ENCODE results near the gene CYP4A22.
"Not testable (repeated sequence)": the region's sequence is repeated elsewhere in the genome, so short reads cannot be mapped to it uniquely, and the experiment has no call there.

CYP4A22 gene

DNA sequence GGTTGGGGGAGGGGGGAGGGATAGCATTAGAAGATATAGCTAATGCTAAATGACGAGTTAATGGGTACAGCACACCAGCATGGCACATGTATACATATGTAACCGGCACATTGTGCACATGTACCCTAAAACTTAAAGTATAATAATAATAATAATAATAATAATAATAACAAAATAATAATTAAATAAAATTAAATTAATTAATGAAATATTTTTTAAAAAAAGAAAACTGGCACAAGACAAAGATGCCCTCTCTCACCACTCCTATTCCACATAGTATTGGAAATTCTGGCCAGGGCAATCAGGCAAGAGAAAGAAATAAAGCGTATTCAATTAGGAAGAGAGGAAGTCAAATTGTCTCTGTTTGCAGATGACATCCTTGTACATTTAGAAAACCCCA is 20.7 kb downstream of the CYP4A22 start:
- H2AFZ ChIP-seq (ENCODE audit: low read length, unreplicated experiment); H3K79me2 ChIP-seq (ENCODE audit: control insufficient read depth, insufficient read depth, low read length, unreplicated experiment); H3K4me3 ChIP-seq (ENCODE audit: low read depth, low read length); H3K27me3 ChIP-seq (ENCODE audit: insufficient read depth, low read length); H3K36me3 ChIP-seq (ENCODE audit: insufficient read depth, low read length); H3K4me1 ChIP-seq (ENCODE audit: control insufficient read depth, insufficient read depth, low read length, unreplicated experiment); H3K27ac ChIP-seq (ENCODE audit: low read depth, low read length): not testable (repeated sequence)

DNA sequence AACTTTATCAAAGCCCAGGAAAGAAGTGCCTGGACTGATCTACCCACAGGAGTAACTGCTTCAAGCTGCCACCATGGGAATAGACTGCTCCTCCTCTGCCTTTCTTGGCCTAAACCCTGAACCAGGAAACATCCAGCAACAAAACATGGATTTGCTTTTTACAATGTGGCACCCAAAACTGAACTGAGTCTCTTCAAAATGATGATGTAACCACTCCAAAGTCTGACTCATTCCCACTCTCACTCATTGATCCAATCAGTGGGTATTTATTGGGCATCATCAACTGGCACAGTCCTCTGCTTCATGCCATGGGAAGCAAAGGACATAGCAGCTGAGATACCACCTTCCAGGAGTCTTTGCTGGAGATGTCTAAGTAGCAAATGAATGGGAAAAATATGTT is 23.5 kb downstream of the CYP4A22 start:
- H3K36me3 ChIP-seq (ENCODE audit: insufficient read depth, low read length), result no peaks in the 10 kb centered on the region
- peaks cover 5% of the 10 kb centered on the region; the same call in 1 of the 2 replicates for H3K27me3 ChIP-seq (ENCODE audit: insufficient read depth, low read length)
- no peaks in the 10 kb centered on the region for H3K79me2 ChIP-seq (ENCODE audit: control insufficient read depth, insufficient read depth, low read length, unreplicated experiment)
- no peaks in the 10 kb centered on the region for H3K4me1 ChIP-seq (ENCODE audit: control insufficient read depth, insufficient read depth, low read length, unreplicated experiment)
- H2AFZ ChIP-seq (ENCODE audit: low read length, unreplicated experiment), result no peak overlapping the region
- no peak overlapping the region for H3K4me3 ChIP-seq (ENCODE audit: low read depth, low read length)
- no peak overlapping the region for H3K27ac ChIP-seq (ENCODE audit: low read depth, low read length)

DNA sequence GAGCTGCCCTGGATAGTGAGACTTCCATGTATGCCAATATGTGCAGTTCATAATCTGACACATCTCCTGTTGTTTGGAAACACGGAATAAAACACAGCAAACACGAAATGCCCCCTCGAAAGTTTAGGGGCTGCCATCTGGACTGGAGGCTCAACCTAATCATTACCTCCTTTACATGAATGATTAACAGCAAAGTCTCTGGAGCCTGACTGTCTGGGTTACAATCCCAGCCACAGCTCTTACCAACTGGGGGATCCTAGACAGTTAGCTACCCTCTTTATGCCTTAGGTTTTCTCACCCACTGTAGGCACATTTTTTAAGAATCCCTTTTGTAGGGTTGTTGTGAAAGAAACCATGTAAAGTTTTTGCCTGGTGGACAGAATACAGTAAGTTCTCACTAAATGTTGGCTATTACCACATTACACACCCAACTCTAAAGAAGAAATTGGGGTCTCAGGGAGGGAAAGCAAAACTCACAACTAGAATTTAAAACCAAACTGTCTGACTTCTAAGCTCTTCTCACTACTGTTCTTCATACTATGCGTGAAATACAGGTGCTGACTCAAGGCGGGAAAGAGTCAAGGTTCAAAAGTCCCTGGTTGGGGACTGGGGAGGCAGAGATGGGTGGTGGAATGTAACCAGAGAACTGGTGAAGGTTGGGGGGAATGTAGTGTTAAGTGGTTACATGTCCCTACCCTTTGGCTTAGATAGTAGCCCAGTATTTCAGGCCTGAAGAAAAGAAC is 24.2 kb downstream of the CYP4A22 start:
- peaks cover 5% of the 10 kb centered on the region; the same call in 1 of the 2 replicates for H3K27me3 ChIP-seq (ENCODE audit: insufficient read depth, low read length)
- no peak overlapping the region for H3K27ac ChIP-seq (ENCODE audit: low read depth, low read length)
- H3K4me3 ChIP-seq (ENCODE audit: low read depth, low read length), result no peak overlapping the region
- H2AFZ ChIP-seq (ENCODE audit: low read length, unreplicated experiment), result no peak overlapping the region
- no peaks in the 10 kb centered on the region for H3K36me3 ChIP-seq (ENCODE audit: insufficient read depth, low read length)
- H3K79me2 ChIP-seq (ENCODE audit: control insufficient read depth, insufficient read depth, low read length, unreplicated experiment), result no peaks in the 10 kb centered on the region
- no peaks in the 10 kb centered on the region for H3K4me1 ChIP-seq (ENCODE audit: control insufficient read depth, insufficient read depth, low read length, unreplicated experiment)

DNA sequence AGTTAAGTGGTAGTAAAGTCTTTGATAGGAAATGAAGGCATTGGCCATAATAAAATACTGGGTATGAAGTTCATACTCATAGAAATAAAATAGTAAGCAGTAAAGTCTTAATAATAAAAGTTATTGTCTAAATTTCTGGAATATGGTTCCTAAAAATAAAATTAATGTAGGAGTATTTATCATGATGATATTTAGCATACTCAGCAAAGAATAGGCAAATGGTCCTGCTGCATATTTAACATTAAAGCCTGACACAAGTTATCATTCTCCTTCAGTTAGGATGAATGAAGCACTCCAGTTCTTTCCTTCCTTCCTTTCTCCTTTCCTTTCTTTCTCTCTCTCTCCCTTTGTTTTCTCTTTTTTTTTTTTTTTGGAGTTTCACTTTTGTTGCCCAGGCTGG is 27.3 kb downstream of the CYP4A22 start:
- Histone ChIP-seq H3K4me1 (ENCODE audit: control insufficient read depth, insufficient read depth, low read length, unreplicated experiment) (no peaks in the 10 kb centered on the region), H3K79me2 (ENCODE audit: control insufficient read depth, insufficient read depth, low read length, unreplicated experiment) (no peaks in the 10 kb centered on the region), H2AFZ (ENCODE audit: low read length, unreplicated experiment) (no peak overlapping the region), H3K27ac (ENCODE audit: low read depth, low read length) (no peak overlapping the region), H3K27me3 (ENCODE audit: insufficient read depth, low read length) (peaks cover 5% of the 10 kb centered on the region; the same call in 1 of the 2 replicates), H3K36me3 (ENCODE audit: insufficient read depth, low read length) (no peaks in the 10 kb centered on the region), H3K4me3 (ENCODE audit: low read depth, low read length) (no peak overlapping the region)

DNA sequence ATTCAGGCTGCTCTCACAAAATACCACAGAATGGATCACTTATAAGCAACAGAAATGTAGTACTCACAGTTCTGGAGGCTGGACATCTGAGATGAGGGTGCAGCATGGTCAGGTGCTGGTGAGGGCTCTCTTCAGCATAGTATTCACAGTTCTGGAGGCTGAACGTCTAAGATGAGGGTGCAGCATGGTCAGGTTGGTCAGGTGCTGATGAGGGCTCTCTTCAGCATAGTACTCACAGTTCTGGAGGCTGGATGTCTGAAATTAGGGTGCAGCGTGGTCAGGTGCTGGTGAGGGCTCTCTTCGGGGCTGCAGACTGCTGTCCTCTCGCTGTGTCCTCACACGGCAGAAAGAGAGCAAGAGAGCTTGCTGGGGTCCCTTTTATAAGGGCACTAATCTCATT is 35.5 kb downstream of the CYP4A22 start:
- Histone ChIP-seq H3K27me3 (ENCODE audit: insufficient read depth, low read length) (peaks cover 14% of the 10 kb centered on the region; the same call in 1 of the 2 replicates), H2AFZ (ENCODE audit: low read length, unreplicated experiment) (no peak overlapping the region), H3K4me3 (ENCODE audit: low read depth, low read length) (no peak overlapping the region), H3K79me2 (ENCODE audit: control insufficient read depth, insufficient read depth, low read length, unreplicated experiment) (no peaks in the 10 kb centered on the region), H3K27ac (ENCODE audit: low read depth, low read length) (no peak overlapping the region), H3K4me1 (ENCODE audit: control insufficient read depth, insufficient read depth, low read length, unreplicated experiment) (no peaks in the 10 kb centered on the region), H3K36me3 (ENCODE audit: insufficient read depth, low read length) (no peaks in the 10 kb centered on the region)

DNA sequence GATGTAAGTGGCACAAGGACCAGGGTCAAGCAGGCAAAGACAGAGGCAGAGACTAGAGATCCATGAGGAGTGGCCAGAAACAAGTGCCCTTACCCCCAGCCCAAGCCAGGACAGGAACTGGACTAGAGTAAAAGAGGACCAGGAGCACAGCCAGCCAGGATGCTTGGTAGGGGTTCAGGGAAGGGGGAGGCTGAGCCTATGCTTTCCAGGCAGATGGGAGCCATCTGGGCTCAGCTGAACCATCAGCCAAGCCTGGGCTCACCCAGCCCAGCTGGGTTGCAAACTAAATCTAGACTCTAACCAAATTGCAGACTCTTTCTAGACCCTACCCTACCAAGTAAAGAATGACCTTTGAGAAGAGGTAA is 37.4 kb downstream of the CYP4A22 start:
- Histone ChIP-seq H3K27me3 (ENCODE audit: insufficient read depth, low read length) (peaks cover 14% of the 10 kb centered on the region; the same call in 1 of the 2 replicates), H3K27ac (ENCODE audit: low read depth, low read length) (no peak overlapping the region), H3K4me3 (ENCODE audit: low read depth, low read length) (no peak overlapping the region)

DNA sequence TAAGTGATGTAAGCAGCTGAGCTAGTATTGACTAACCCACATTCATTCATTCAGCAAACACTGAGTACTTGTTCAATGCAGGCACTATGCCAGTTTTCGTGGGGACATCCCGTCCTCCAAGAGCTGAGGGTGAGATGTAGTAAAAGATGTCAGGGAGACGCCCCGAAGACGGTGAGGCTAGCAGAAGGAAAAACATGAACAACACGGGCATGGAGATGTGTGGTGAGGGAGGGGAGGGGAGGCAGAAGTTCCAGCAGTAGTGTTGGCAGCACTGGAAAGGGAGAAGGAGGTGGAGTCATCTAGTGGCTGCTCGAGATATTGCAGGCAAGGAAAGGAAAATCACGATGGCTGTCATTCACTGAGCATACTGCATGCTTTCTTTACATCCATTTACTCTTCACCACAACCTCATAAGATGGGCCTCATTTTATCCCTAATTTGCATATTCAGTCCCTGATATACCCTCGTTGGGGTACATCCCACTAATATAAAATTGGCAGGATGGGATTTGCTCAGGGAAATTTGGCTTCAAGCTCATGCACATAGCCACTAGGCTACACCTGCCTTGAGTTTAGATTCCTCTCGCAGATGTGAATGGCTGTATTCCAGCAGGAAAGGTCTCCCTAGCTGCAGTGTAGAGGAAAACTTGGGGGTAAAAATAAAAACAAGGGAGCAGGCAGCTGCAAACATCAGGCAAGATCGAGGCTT is 38.1 kb downstream of the CYP4A22 start:
- no peak overlapping the region for H2AFZ ChIP-seq (ENCODE audit: low read length, unreplicated experiment)
- no peaks in the 10 kb centered on the region for H3K36me3 ChIP-seq (ENCODE audit: insufficient read depth, low read length)
- H3K4me3 ChIP-seq (ENCODE audit: low read depth, low read length), result no peak overlapping the region
- peaks cover 11% of the 10 kb centered on the region for H3K4me1 ChIP-seq (ENCODE audit: control insufficient read depth, insufficient read depth, low read length, unreplicated experiment)
- peaks cover 14% of the 10 kb centered on the region; the same call in 1 of the 2 replicates for H3K27me3 ChIP-seq (ENCODE audit: insufficient read depth, low read length)
- H3K27ac ChIP-seq (ENCODE audit: low read depth, low read length), result no peak overlapping the region
- H3K79me2 ChIP-seq (ENCODE audit: control insufficient read depth, insufficient read depth, low read length, unreplicated experiment), result no peaks in the 10 kb centered on the region

More for the DNA sequence above, 37.4 kb downstream of the CYP4A22 start:
- no peaks in the 10 kb centered on the region for H3K36me3 ChIP-seq (ENCODE audit: insufficient read depth, low read length)
- no peak overlapping the region for H2AFZ ChIP-seq (ENCODE audit: low read length, unreplicated experiment)
- H3K79me2 ChIP-seq (ENCODE audit: control insufficient read depth, insufficient read depth, low read length, unreplicated experiment), result no peaks in the 10 kb centered on the region
- H3K4me1 ChIP-seq (ENCODE audit: control insufficient read depth, insufficient read depth, low read length, unreplicated experiment), result peaks cover 3% of the 10 kb centered on the region

DNA sequence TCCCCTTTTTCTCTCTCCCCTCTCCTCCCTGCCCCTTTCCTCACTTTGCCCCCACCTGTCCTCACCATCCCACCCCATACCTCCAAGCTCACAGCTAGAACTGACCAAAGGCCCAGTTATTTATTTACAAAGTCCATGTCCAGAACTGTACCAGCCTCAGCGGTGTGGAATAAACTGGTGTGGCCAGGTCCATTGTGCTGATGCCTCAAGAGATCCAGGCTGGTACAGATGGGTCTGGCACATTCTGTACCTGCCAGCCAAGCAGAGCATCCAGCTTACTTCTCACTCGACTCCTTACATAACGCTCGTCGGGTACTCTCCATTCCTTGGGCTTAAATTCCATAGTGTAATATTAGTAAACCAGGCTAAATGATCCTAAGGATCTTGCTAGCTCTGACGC is 40.8 kb downstream of the CYP4A22 start:
- Histone ChIP-seq H3K27ac (ENCODE audit: low read depth, low read length) (no peak overlapping the region), H3K4me3 (ENCODE audit: low read depth, low read length) (no peak overlapping the region), H3K79me2 (ENCODE audit: control insufficient read depth, insufficient read depth, low read length, unreplicated experiment) (no peaks in the 10 kb centered on the region), H2AFZ (ENCODE audit: low read length, unreplicated experiment) (no peak overlapping the region), H3K4me1 (ENCODE audit: control insufficient read depth, insufficient read depth, low read length, unreplicated experiment) (peaks cover 19% of the 10 kb centered on the region), H3K36me3 (ENCODE audit: insufficient read depth, low read length) (no peaks in the 10 kb centered on the region), H3K27me3 (ENCODE audit: insufficient read depth, low read length) (peaks cover 4% of the 10 kb centered on the region; the same call in 1 of the 2 replicates)

DNA sequence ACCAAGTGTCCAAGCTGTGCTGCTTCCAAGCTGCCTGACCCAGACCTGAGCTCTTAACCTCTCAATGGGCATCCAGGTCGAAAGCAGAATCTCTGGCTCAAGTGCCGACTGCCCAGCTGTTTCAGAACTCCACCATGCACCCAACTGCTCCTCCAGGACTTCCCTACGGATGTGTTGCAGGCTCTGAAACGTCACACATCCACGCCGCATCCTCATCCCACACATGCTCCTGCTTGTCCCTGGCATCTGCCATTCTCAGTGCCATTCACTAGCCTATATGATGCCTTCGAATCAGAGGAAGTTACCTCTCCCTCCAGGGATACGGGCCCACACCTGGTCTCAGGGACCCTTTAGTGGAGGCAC is 41.4 kb downstream of the CYP4A22 start:
- Histone ChIP-seq H3K36me3 (ENCODE audit: insufficient read depth, low read length) (no peaks in the 10 kb centered on the region), H3K4me3 (ENCODE audit: low read depth, low read length) (peak overlapping the region; percentile 79), H2AFZ (ENCODE audit: low read length, unreplicated experiment) (peak overlapping the region; percentile 48), H3K27ac (ENCODE audit: low read depth, low read length) (no peak overlapping the region), H3K27me3 (ENCODE audit: insufficient read depth, low read length) (peaks cover 3% of the 10 kb centered on the region; the same call in 1 of the 2 replicates), H3K4me1 (ENCODE audit: control insufficient read depth, insufficient read depth, low read length, unreplicated experiment) (peaks cover 19% of the 10 kb centered on the region), H3K79me2 (ENCODE audit: control insufficient read depth, insufficient read depth, low read length, unreplicated experiment) (no peaks in the 10 kb centered on the region)

DNA sequence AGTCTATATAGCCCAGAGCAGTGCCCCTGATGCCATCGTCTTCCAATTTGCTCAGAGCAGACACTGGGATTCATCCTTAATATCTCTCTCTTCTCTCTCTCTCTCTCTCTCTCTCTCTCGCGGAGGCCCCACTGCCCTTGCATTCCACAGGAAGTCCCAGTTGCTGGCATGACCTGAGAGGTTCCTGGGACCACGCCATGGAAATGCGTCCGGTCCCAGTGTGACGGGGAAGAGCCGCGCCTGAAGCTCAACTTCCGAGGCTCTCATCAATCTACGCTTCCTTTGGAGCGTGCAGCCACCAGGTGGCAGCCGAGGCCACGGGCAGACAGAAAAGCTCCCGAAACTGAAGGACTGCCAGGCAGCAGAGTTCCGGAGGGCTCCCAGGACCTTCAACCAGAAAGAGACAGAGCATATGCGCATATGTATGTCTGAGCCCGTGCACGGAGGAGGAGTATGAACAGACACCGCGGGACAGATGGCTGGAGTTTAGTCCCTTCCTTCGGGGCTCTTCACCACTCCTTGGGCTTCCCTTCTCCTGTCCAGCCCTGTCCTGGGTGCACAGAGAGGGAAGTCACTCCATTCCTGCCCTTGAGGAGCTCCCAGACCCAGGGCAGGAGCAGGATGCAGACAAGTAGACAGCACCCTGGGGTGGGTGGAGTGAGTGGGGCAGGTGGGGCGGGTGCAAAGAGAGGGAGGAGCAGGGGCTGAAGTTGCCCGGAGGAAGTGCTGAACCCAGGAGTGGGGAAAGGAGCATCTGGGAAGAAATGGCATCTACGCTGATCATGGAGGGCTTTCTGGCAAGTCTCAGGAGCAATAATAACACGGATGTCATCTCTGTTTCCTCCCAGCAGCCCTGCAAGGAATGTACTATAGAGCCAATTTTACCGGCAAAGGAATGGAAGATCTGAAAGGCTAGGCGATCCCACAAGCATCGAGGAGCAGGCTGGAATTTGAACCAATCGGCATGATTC is 42.1 kb downstream of the CYP4A22 start:
- H3K27ac ChIP-seq (ENCODE audit: low read depth, low read length), result no peak overlapping the region
- H3K4me3 ChIP-seq (ENCODE audit: low read depth, low read length), result peak overlapping the region; percentile 79
- no peaks in the 10 kb centered on the region for H3K36me3 ChIP-seq (ENCODE audit: insufficient read depth, low read length)
- no peaks in the 10 kb centered on the region for H3K79me2 ChIP-seq (ENCODE audit: control insufficient read depth, insufficient read depth, low read length, unreplicated experiment)
- H3K27me3 ChIP-seq (ENCODE audit: insufficient read depth, low read length), result peaks cover 3% of the 10 kb centered on the region; the same call in 1 of the 2 replicates
- H3K4me1 ChIP-seq (ENCODE audit: control insufficient read depth, insufficient read depth, low read length, unreplicated experiment), result peaks cover 19% of the 10 kb centered on the region
- H2AFZ ChIP-seq (ENCODE audit: low read length, unreplicated experiment), result peak overlapping the region; percentile 86
